Naive B cell (primary cell): Measurements from ENCODE around the gene SIRT5. TPM values are rescaled to one million over a fixed set of nuclear protein-coding genes. Genes with fewer than 3 reads are reported as not detected.

Experiments
- ATAC-seq, 2 donors: fragments of 150-1000 bp; cut with Tn5 transposase; 2 replicates each; pipeline ENCODE4 v1.10.0; 2021; ENCODE audit warnings: low read depth in 2 of 2, mild to moderate bottlenecking in 2 of 2, moderate library complexity in 2 of 2
- DNase-seq: peaks from one replicate; pipeline ENCODE4 v3.0.0; 2022
- H3K27ac Mint-ChIP-seq, 6 donors: one replicate each; pipeline ENCODE4 v1.8.0; 2020 to 2022; ENCODE audit warnings: mild to moderate bottlenecking in 6 of 6, mixed read lengths in 6 of 6, moderate library complexity in 5 of 6, inconsistent platforms in 2 of 6
- H3K27me3 Mint-ChIP-seq, 3 donors: one replicate each; pipeline ENCODE4 v1.8.0; 2021 to 2022; ENCODE audit warnings: mixed read lengths in 3 of 3, mild to moderate bottlenecking in 1 of 3
- H3K36me3 Mint-ChIP-seq, 2 donors: one replicate each; pipeline ENCODE4 v1.8.0; 2020 to 2022; ENCODE audit warnings: mixed read lengths in 2 of 2, inconsistent platforms in 1 of 2, mild to moderate bottlenecking in 1 of 2
- H3K4me1 Mint-ChIP-seq, 3 donors: one replicate each; pipeline ENCODE4 v1.8.0; 2020 to 2022; ENCODE audit warnings: mixed read lengths in 3 of 3, inconsistent platforms in 1 of 3, mild to moderate bottlenecking in 1 of 3, moderate library complexity in 1 of 3
- H3K4me3 Mint-ChIP-seq, 8 donors: one replicate each; pipeline ENCODE4 v1.8.0; 2020 to 2022; ENCODE audit warnings: mild to moderate bottlenecking in 8 of 8, mixed read lengths in 8 of 8, moderate library complexity in 8 of 8, inconsistent platforms in 2 of 8
- H3K9me3 Mint-ChIP-seq, 7 donors: one replicate each; pipeline ENCODE4 v1.8.0; 2020 to 2022; ENCODE audit warnings: mixed read lengths in 7 of 7, mild to moderate bottlenecking in 5 of 7, inconsistent platforms in 2 of 7, moderate library complexity in 1 of 7
- polyA plus RNA-seq, 6 donors: library from polyadenylated mRNA; unstranded; fragments of 300-500 nt; fragmentation: Illumina TruSeq; gene quantifications; one replicate each; pipeline ENCODE4 v1.2.3, GENCODE V29; 2021; ENCODE audit warnings: low read depth in 6 of 6

Gene SIRT5
- polyA plus RNA-seq, 6 donors from 2014 or later = 10.4 to 14.7 (median 11.5) TPM

- H3K9me3 Mint-ChIP-seq = no peaks in the 10 kb centered on the region
- peaks cover 0 to 6% (median 0%) of the 10 kb centered on the region in 3 donors for H3K4me1 Mint-ChIP-seq
- H3K4me3 Mint-ChIP-seq = no peak overlapping the region
- no peaks in the 10 kb centered on the region for H3K27me3 Mint-ChIP-seq
- peaks cover 24 to 31% of the 10 kb centered on the region in 2 donors for H3K36me3 Mint-ChIP-seq
- H3K27ac Mint-ChIP-seq = peak overlapping the region in 2 of 6 donors; percentile 3 to 75
- no peak for ATAC-seq
- DNase-seq = no peak
Observed at GRCh38 chr6:13635948-13636658, 61.7 kb downstream of the SIRT5 start.

GRCh38 chr6:13638014-13638413, 63.6 kb downstream of the SIRT5 start:
- Mint-ChIP-seq H3K36me3 (peaks cover 26 to 31% of the 10 kb centered on the region in 2 donors), H3K4me1 (peaks cover 0 to 6% (median 0%) of the 10 kb centered on the region in 3 donors)
- no peak for ATAC-seq

GRCh38 chr6:13638626-13639025, 64.2 kb downstream of the SIRT5 start:
- Mint-ChIP-seq H3K9me3 (no peaks in the 10 kb centered on the region), H3K36me3 (peaks cover 30 to 31% of the 10 kb centered on the region in 2 donors), H3K4me1 (peaks cover 0 to 6% (median 0%) of the 10 kb centered on the region in 3 donors), H3K27ac (peak overlapping the region in 1 of 6 donors; percentile 52), H3K4me3 (no peak overlapping the region), H3K27me3 (no peaks in the 10 kb centered on the region)
- DNase-seq (no peak), ATAC-seq (no peak)

More at GRCh38 chr6:13638014-13638413, 63.6 kb downstream of the SIRT5 start:
- H3K9me3 Mint-ChIP-seq = no peaks in the 10 kb centered on the region
- no peaks in the 10 kb centered on the region for H3K27me3 Mint-ChIP-seq
- peak overlapping the region in 3 of 6 donors; percentile 42 to 77 (median 52) for H3K27ac Mint-ChIP-seq
- no peak for DNase-seq
- H3K4me3 Mint-ChIP-seq = no peak overlapping the region

GRCh38 chr6:13641315-13641714, 66.9 kb downstream of the SIRT5 start:
- ATAC-seq = no peak
- Mint-ChIP-seq H3K4me1 (peaks cover 0 to 6% (median 0%) of the 10 kb centered on the region in 3 donors), H3K36me3 (peaks cover 18 to 30% of the 10 kb centered on the region in 2 donors), H3K27ac (no peak overlapping the region), H3K9me3 (no peaks in the 10 kb centered on the region), H3K27me3 (no peaks in the 10 kb centered on the region), H3K4me3 (no peak overlapping the region)
- no peak for DNase-seq

- no peak overlapping the region for H3K27ac Mint-ChIP-seq
- no peaks in the 10 kb centered on the region for H3K27me3 Mint-ChIP-seq
- no peaks in the 10 kb centered on the region for H3K9me3 Mint-ChIP-seq
- H3K36me3 Mint-ChIP-seq = peaks cover 10 to 14% of the 10 kb centered on the region in 2 donors
- H3K4me3 Mint-ChIP-seq = peak overlapping the region in 1 of 8 donors; percentile 56
- DNase-seq (no peak), ATAC-seq (no peak)
- peaks cover 0 to 5% (median 0%) of the 10 kb centered on the region in 3 donors for H3K4me1 Mint-ChIP-seq
Observed at GRCh38 chr6:13643125-13643524, 68.7 kb downstream of the SIRT5 start.

- H3K27me3 Mint-ChIP-seq = no peaks in the 10 kb centered on the region
- peaks cover 9 to 12% of the 10 kb centered on the region in 2 donors for H3K36me3 Mint-ChIP-seq
- H3K4me1 Mint-ChIP-seq = peaks cover 2 to 11% (median 10%) of the 10 kb centered on the region in 3 donors
- no peak for ATAC-seq
- H3K27ac Mint-ChIP-seq = no peak overlapping the region
- no peak overlapping the region for H3K4me3 Mint-ChIP-seq
- DNase-seq = no peak
- H3K9me3 Mint-ChIP-seq = no peaks in the 10 kb centered on the region
Observed at GRCh38 chr6:13648850-13649249, 74.4 kb downstream of the SIRT5 start.

- DNase-seq (no peak), ATAC-seq (no peak)
- Mint-ChIP-seq H3K4me1 (peaks cover 2 to 11% (median 10%) of the 10 kb centered on the region in 3 donors), H3K27ac (peak overlapping the region in 3 of 6 donors; percentile 0 to 74 (median 2)), H3K27me3 (no peaks in the 10 kb centered on the region), H3K4me3 (no peak overlapping the region), H3K36me3 (peaks cover 9 to 12% of the 10 kb centered on the region in 2 donors), H3K9me3 (no peaks in the 10 kb centered on the region)
Observed at GRCh38 chr6:13649393-13649792, 75.0 kb downstream of the SIRT5 start.

GRCh38 chr6:13653296-13653695, 78.9 kb downstream of the SIRT5 start:
- Mint-ChIP-seq H3K4me3 (no peak overlapping the region), H3K9me3 (no peaks in the 10 kb centered on the region), H3K36me3 (peaks cover 9 to 13% of the 10 kb centered on the region in 2 donors), H3K27ac (no peak overlapping the region), H3K27me3 (no peaks in the 10 kb centered on the region), H3K4me1 (peaks cover 2 to 10% (median 5%) of the 10 kb centered on the region in 3 donors)
- ATAC-seq = no peak
- DNase-seq = no peak

GRCh38 chr6:13654496-13654895, 80.1 kb downstream of the SIRT5 start:
- Mint-ChIP-seq H3K4me1 (peaks cover 9 to 17% (median 13%) of the 10 kb centered on the region in 3 donors), H3K27ac (no peak overlapping the region), H3K4me3 (no peak overlapping the region), H3K36me3 (peaks cover 6 to 9% of the 10 kb centered on the region in 2 donors), H3K9me3 (no peaks in the 10 kb centered on the region), H3K27me3 (no peaks in the 10 kb centered on the region)
- ATAC-seq (no peak), DNase-seq (no peak)

- no peaks in the 10 kb centered on the region for H3K27me3 Mint-ChIP-seq
- no peaks in the 10 kb centered on the region for H3K9me3 Mint-ChIP-seq
- ATAC-seq (no peak), DNase-seq (no peak)
- no peak overlapping the region for H3K4me3 Mint-ChIP-seq
- peaks cover 4 to 9% of the 10 kb centered on the region in 2 donors for H3K36me3 Mint-ChIP-seq
- H3K4me1 Mint-ChIP-seq = peaks cover 15 to 20% (median 15%) of the 10 kb centered on the region in 3 donors
- H3K27ac Mint-ChIP-seq = no peak overlapping the region
Observed at GRCh38 chr6:13655700-13656099, 81.3 kb downstream of the SIRT5 start.

GRCh38 chr6:13660273-13660672, 85.9 kb downstream of the SIRT5 start:
- H3K27ac Mint-ChIP-seq = peak overlapping the region in 2 of 6 donors; percentile 44 to 86
- ATAC-seq = no peak
- no peak for DNase-seq
- H3K4me3 Mint-ChIP-seq = no peak overlapping the region
- peaks cover 44 to 50% (median 50%) of the 10 kb centered on the region in 3 donors for H3K4me1 Mint-ChIP-seq
- peaks cover 0 to 4% of the 10 kb centered on the region in 2 donors for H3K36me3 Mint-ChIP-seq
- H3K9me3 Mint-ChIP-seq = no peaks in the 10 kb centered on the region
- H3K27me3 Mint-ChIP-seq = no peaks in the 10 kb centered on the region

GRCh38 chr6:13660893-13661292, 86.5 kb downstream of the SIRT5 start:
- Mint-ChIP-seq H3K4me3 (peak overlapping the region in 1 of 8 donors; percentile 12), H3K4me1 (peaks cover 49 to 56% (median 56%) of the 10 kb centered on the region in 3 donors), H3K27me3 (no peaks in the 10 kb centered on the region), H3K27ac (no peak overlapping the region), H3K9me3 (no peaks in the 10 kb centered on the region), H3K36me3 (peaks cover 0 to 4% of the 10 kb centered on the region in 2 donors)
- ATAC-seq (no peak), DNase-seq (no peak)

GRCh38 chr6:13661647-13662046, 87.2 kb downstream of the SIRT5 start:
- Mint-ChIP-seq H3K36me3 (peaks cover 0 to 2% of the 10 kb centered on the region in 2 donors), H3K4me1 (peaks cover 54 to 62% (median 61%) of the 10 kb centered on the region in 3 donors), H3K9me3 (no peaks in the 10 kb centered on the region), H3K4me3 (no peak overlapping the region), H3K27ac (no peak overlapping the region), H3K27me3 (no peaks in the 10 kb centered on the region)
- DNase-seq (no peak), ATAC-seq (no peak)
